Measurements from ENCODE around the gene EPHA5. TPM values are rescaled to one million over a fixed set of nuclear protein-coding genes. Genes with fewer than 3 reads are reported as not detected.

The EPHA5 gene
- total and polyA plus RNA-seq, 3 experiments from 2014 or later, result not detected

- ChIA-PET CTCF (no interaction called here), POLR2A (no interaction called here)
- no peak overlapping the region for H3K4me3 ChIP-seq (ENCODE audit: low read length)
- Mint-ChIP-seq H3K27me3 (no peaks in the 10 kb centered on the region), H3K9me3 (peaks cover 0 to 14% (median 0%) of the 10 kb centered on the region in 5 donors), H3K4me1 (no peaks in the 10 kb centered on the region), H3K4me3 (no peak overlapping the region), H3K36me3 (no peaks in the 10 kb centered on the region), H3K27ac (no peak overlapping the region)
- H3K4me1 ChIP-seq (ENCODE audit: insufficient read depth, low read length), result no peaks in the 10 kb centered on the region
- no peaks in the 10 kb centered on the region for H3K27me3 ChIP-seq (ENCODE audit: insufficient read depth, low read length, poor library complexity, severe bottlenecking)
- no peaks in the 10 kb centered on the region for H3K9me3 ChIP-seq (ENCODE audit: low read length)
- H3K27ac ChIP-seq (ENCODE audit: low read depth, low read length), result no peak overlapping the region
- DNase-seq, result no peak
- no peaks in the 10 kb centered on the region for H3K36me3 ChIP-seq (ENCODE audit: insufficient read depth, low read length)
Measured at GRCh38 chr4:65407483-65407882, 262.8 kb downstream of the EPHA5 start.

DNA sequence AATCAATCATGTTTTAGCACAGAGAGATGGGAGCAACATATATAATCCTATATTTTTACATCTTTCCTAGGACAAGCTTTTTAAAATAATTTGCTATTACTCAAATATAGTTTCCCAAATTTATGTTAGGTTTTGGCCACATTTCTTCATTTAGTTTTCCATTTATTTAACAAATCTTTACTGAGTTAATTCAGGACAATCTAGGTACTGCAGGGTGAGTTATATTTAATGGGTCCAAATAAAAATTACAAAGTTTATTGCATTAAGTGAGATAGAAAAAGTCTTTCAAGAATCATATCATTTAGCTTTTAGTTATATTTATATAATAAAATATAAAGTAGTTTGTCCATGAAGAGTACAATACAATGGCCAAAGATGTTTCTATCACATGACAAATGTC is 269.2 kb downstream of the EPHA5 start:
- Mint-ChIP-seq H3K27ac (no peak overlapping the region), H3K4me1 (no peaks in the 10 kb centered on the region), H3K27me3 (no peaks in the 10 kb centered on the region), H3K36me3 (no peaks in the 10 kb centered on the region), H3K9me3 (peaks cover 0 to 17% (median 4%) of the 10 kb centered on the region in 5 donors), H3K4me3 (no peak overlapping the region)
- Histone ChIP-seq H3K36me3 (ENCODE audit: insufficient read depth, low read length) (no peaks in the 10 kb centered on the region), H3K27me3 (ENCODE audit: insufficient read depth, low read length, poor library complexity, severe bottlenecking) (no peaks in the 10 kb centered on the region), H3K4me3 (ENCODE audit: low read length) (no peak overlapping the region), H3K4me1 (ENCODE audit: insufficient read depth, low read length) (no peaks in the 10 kb centered on the region), H3K27ac (ENCODE audit: low read depth, low read length) (no peak overlapping the region), H3K9me3 (ENCODE audit: low read length) (no peaks in the 10 kb centered on the region)
- DNase-seq, result no peak
- CTCF ChIA-PET, result no interaction called here
- POLR2A ChIA-PET, result no interaction called here

- H3K36me3 ChIP-seq (ENCODE audit: insufficient read depth, low read length), result no peaks in the 10 kb centered on the region
- H3K4me1 ChIP-seq (ENCODE audit: insufficient read depth, low read length), result no peaks in the 10 kb centered on the region
- H3K9me3 ChIP-seq (ENCODE audit: low read length), result no peaks in the 10 kb centered on the region
- no peaks in the 10 kb centered on the region for H3K4me1 Mint-ChIP-seq
- H3K27ac Mint-ChIP-seq, result no peak overlapping the region
- H3K27me3 ChIP-seq (ENCODE audit: insufficient read depth, low read length, poor library complexity, severe bottlenecking), result no peaks in the 10 kb centered on the region
- no peak overlapping the region for H3K4me3 ChIP-seq (ENCODE audit: low read length)
- peaks cover 0 to 17% (median 4%) of the 10 kb centered on the region in 5 donors for H3K9me3 Mint-ChIP-seq
- H3K36me3 Mint-ChIP-seq, result no peaks in the 10 kb centered on the region
- POLR2A ChIA-PET, result no interaction called here
- H3K4me3 Mint-ChIP-seq, result no peak overlapping the region
- no peaks in the 10 kb centered on the region for H3K27me3 Mint-ChIP-seq
- no peak overlapping the region for H3K27ac ChIP-seq (ENCODE audit: low read depth, low read length)
- no peak for DNase-seq
- CTCF ChIA-PET, result no interaction called here
Measured at GRCh38 chr4:65399084-65399483, 271.2 kb downstream of the EPHA5 start.

GRCh38 chr4:65393078-65393477 is 277.2 kb downstream of the EPHA5 start:
- Mint-ChIP-seq H3K4me3 (no peak overlapping the region), H3K27ac (no peak overlapping the region), H3K9me3 (peaks cover 0 to 33% (median 14%) of the 10 kb centered on the region in 5 donors), H3K36me3 (no peaks in the 10 kb centered on the region), H3K27me3 (no peaks in the 10 kb centered on the region), H3K4me1 (no peaks in the 10 kb centered on the region)
- CTCF ChIA-PET, result no interaction called here
- POLR2A ChIA-PET, result no interaction called here
- H3K9me3 ChIP-seq (ENCODE audit: low read length), result no peaks in the 10 kb centered on the region
- no peaks in the 10 kb centered on the region for H3K27me3 ChIP-seq (ENCODE audit: insufficient read depth, low read length, poor library complexity, severe bottlenecking)
- no peak overlapping the region for H3K4me3 ChIP-seq (ENCODE audit: low read length)
- no peaks in the 10 kb centered on the region for H3K4me1 ChIP-seq (ENCODE audit: insufficient read depth, low read length)
- no peak overlapping the region for H3K27ac ChIP-seq (ENCODE audit: low read depth, low read length)
- no peaks in the 10 kb centered on the region for H3K36me3 ChIP-seq (ENCODE audit: insufficient read depth, low read length)
- DNase-seq, result no peak

- Mint-ChIP-seq H3K4me3 (no peak overlapping the region), H3K9me3 (peaks cover 0 to 31% (median 13%) of the 10 kb centered on the region in 5 donors), H3K27ac (no peak overlapping the region), H3K36me3 (no peaks in the 10 kb centered on the region), H3K4me1 (no peaks in the 10 kb centered on the region), H3K27me3 (no peaks in the 10 kb centered on the region)
- H3K27me3 ChIP-seq (ENCODE audit: insufficient read depth, low read length, poor library complexity, severe bottlenecking), result no peaks in the 10 kb centered on the region
- ChIA-PET CTCF (no interaction called here), POLR2A (no interaction called here)
- no peak for DNase-seq
- no peak overlapping the region for H3K27ac ChIP-seq (ENCODE audit: low read depth, low read length)
- H3K9me3 ChIP-seq (ENCODE audit: low read length), result no peaks in the 10 kb centered on the region
- no peak overlapping the region for H3K4me3 ChIP-seq (ENCODE audit: low read length)
- H3K36me3 ChIP-seq (ENCODE audit: insufficient read depth, low read length), result no peaks in the 10 kb centered on the region
- H3K4me1 ChIP-seq (ENCODE audit: insufficient read depth, low read length), result no peaks in the 10 kb centered on the region
Measured at GRCh38 chr4:65392488-65392887, 277.8 kb downstream of the EPHA5 start.

DNA sequence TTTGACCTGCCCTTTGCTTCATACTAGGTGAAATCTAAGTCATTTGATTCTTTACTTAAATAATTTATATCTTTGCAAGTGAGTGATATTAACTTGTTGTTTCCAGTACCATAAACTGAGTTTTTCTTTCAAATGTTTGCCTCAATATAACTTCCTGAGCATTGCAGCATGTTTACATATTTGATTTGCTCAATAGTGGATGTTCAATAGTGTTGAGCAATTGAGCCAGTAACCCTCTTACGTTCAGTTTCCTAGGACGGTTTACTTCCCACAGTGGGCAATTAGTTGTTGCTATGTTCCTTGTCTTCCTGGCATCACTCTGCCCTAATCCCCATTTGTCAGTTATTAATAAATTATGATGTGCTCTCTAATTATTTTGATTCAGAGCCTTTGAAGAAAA is 278.5 kb downstream of the EPHA5 start:
- Histone ChIP-seq H3K27ac (ENCODE audit: low read depth, low read length) (no peak overlapping the region), H3K27me3 (ENCODE audit: insufficient read depth, low read length, poor library complexity, severe bottlenecking) (no peaks in the 10 kb centered on the region), H3K36me3 (ENCODE audit: insufficient read depth, low read length) (no peaks in the 10 kb centered on the region), H3K4me1 (ENCODE audit: insufficient read depth, low read length) (no peaks in the 10 kb centered on the region), H3K9me3 (ENCODE audit: low read length) (no peaks in the 10 kb centered on the region), H3K4me3 (ENCODE audit: low read length) (no peak overlapping the region)
- Mint-ChIP-seq H3K9me3 (peaks cover 0 to 29% (median 10%) of the 10 kb centered on the region in 5 donors), H3K36me3 (no peaks in the 10 kb centered on the region), H3K27ac (no peak overlapping the region), H3K4me1 (no peaks in the 10 kb centered on the region), H3K4me3 (no peak overlapping the region), H3K27me3 (no peaks in the 10 kb centered on the region)
- no peak for DNase-seq
- ChIA-PET POLR2A (no interaction called here), CTCF (no interaction called here)

DNA sequence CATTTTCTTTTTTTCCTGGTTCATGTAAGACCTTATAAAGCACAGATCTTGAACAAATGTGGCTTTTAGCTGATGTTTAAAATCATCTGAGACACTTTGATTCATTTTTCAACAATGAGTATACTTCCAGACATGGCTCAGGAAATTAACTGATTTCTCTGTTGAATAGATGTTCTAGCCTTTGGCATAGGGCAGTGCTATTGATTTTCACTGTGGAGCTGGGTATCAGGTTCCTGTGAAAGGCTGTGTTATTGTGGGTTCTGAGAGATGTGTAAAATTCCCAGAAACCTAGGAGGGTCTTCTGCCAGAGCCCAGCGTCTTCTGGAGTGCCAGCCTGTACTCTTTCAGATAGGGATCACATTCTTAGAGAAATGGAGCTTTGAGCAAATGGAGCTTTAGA is 278.9 kb downstream of the EPHA5 start:
- peaks cover 0 to 29% (median 10%) of the 10 kb centered on the region in 5 donors for H3K9me3 Mint-ChIP-seq
- H3K4me3 ChIP-seq (ENCODE audit: low read length), result no peak overlapping the region
- DNase-seq, result no peak

GRCh38 chr4:65386927-65387326 is 283.4 kb downstream of the EPHA5 start:
- Histone ChIP-seq H3K27ac (ENCODE audit: low read depth, low read length) (no peak overlapping the region), H3K36me3 (ENCODE audit: insufficient read depth, low read length) (no peaks in the 10 kb centered on the region), H3K27me3 (ENCODE audit: insufficient read depth, low read length, poor library complexity, severe bottlenecking) (no peaks in the 10 kb centered on the region), H3K9me3 (ENCODE audit: low read length) (no peaks in the 10 kb centered on the region), H3K4me3 (ENCODE audit: low read length) (no peak overlapping the region), H3K4me1 (ENCODE audit: insufficient read depth, low read length) (no peaks in the 10 kb centered on the region)
- H3K4me3 Mint-ChIP-seq, result no peak overlapping the region
- no peak overlapping the region for H3K27ac Mint-ChIP-seq
- H3K4me1 Mint-ChIP-seq, result no peaks in the 10 kb centered on the region
- peaks cover 2 to 29% (median 5%) of the 10 kb centered on the region in 5 donors for H3K9me3 Mint-ChIP-seq
- CTCF ChIA-PET, result no interaction called here
- no peak for DNase-seq
- POLR2A ChIA-PET, result no interaction called here
- no peaks in the 10 kb centered on the region for H3K36me3 Mint-ChIP-seq
- H3K27me3 Mint-ChIP-seq, result no peaks in the 10 kb centered on the region

More for the DNA sequence above, 278.9 kb downstream of the EPHA5 start:
- Histone ChIP-seq H3K36me3 (ENCODE audit: insufficient read depth, low read length) (no peaks in the 10 kb centered on the region), H3K27me3 (ENCODE audit: insufficient read depth, low read length, poor library complexity, severe bottlenecking) (no peaks in the 10 kb centered on the region), H3K27ac (ENCODE audit: low read depth, low read length) (no peak overlapping the region), H3K4me1 (ENCODE audit: insufficient read depth, low read length) (no peaks in the 10 kb centered on the region), H3K9me3 (ENCODE audit: low read length) (no peaks in the 10 kb centered on the region)
- no peak overlapping the region for H3K27ac Mint-ChIP-seq
- no peaks in the 10 kb centered on the region for H3K27me3 Mint-ChIP-seq
- ChIA-PET CTCF (no interaction called here), POLR2A (no interaction called here)
- peak overlapping the region in 1 of 7 donors; percentile 32 for H3K4me3 Mint-ChIP-seq
- H3K36me3 Mint-ChIP-seq, result no peaks in the 10 kb centered on the region
- no peaks in the 10 kb centered on the region for H3K4me1 Mint-ChIP-seq

All from CD8-positive, alpha-beta memory T cell (primary cell).